NCI-H748 (cell line): ENCODE measurements around the gene PHACTR1.
"Not testable (repeated sequence)": the region's sequence is repeated elsewhere in the genome, so short reads cannot be mapped to it uniquely, and the experiment has no call there.

Experiments
- DNase-seq: peaks from one replicate; lab custom pipeline; 2025; ENCODE audit not compliant: unreplicated experiment; lab: John Stamatoyannopoulos, UW

The PHACTR1 gene

GRCh38 chr6:12716298-12716916, at the start of gene PHACTR1:
Gene PHACTR1 (plus strand): TSS chr6:12716767.
- peak; percentile 28 for DNase-seq

- DNase-seq, result no peak
Observed at GRCh38 chr6:12666886-12667285, 49.7 kb upstream of the PHACTR1 start.

GRCh38 chr6:12675931-12676330, 40.6 kb upstream of the PHACTR1 start:
- no peak for DNase-seq

- DNase-seq, result no peak
Observed at GRCh38 chr6:12679341-12679740, 37.2 kb upstream of the PHACTR1 start.

- no peak for DNase-seq
Observed at GRCh38 chr6:12693122-12693521, 23.4 kb upstream of the PHACTR1 start.

- DNase-seq, result no peak
Observed at GRCh38 chr6:12698298-12698697, 18.3 kb upstream of the PHACTR1 start.

GRCh38 chr6:12704946-12705345, 11.6 kb upstream of the PHACTR1 start:
- no peak for DNase-seq

GRCh38 chr6:12709116-12709515, 7.5 kb upstream of the PHACTR1 start:
- DNase-seq, result no peak

GRCh38 chr6:12709556-12710232, 6.9 kb upstream of the PHACTR1 start:
- no peak for DNase-seq

- DNase-seq, result no peak
Observed at GRCh38 chr6:12710921-12711320, 5.6 kb upstream of the PHACTR1 start.

GRCh38 chr6:12714022-12714421, 2.5 kb upstream of the PHACTR1 start:
- no peak for DNase-seq

- DNase-seq, result no peak
Observed at GRCh38 chr6:12715437-12715836, 1.1 kb upstream of the PHACTR1 start.

- peak; percentile 83 for DNase-seq
Observed at GRCh38 chr6:12717356-12717755, 789 bp downstream of the PHACTR1 start.

- DNase-seq, result peak; percentile 26
Observed at GRCh38 chr6:12718015-12718414, 1.4 kb downstream of the PHACTR1 start.

GRCh38 chr6:12719017-12719416, 2.5 kb downstream of the PHACTR1 start:
- no peak for DNase-seq

- DNase-seq, result no peak
Observed at GRCh38 chr6:12720310-12720709, 3.7 kb downstream of the PHACTR1 start.

GRCh38 chr6:12725263-12725662, 8.7 kb downstream of the PHACTR1 start:
- DNase-seq, result no peak

GRCh38 chr6:12729467-12729866, 12.9 kb downstream of the PHACTR1 start:
- DNase-seq, result no peak

- DNase-seq, result not testable (repeated sequence)
Observed at GRCh38 chr6:12730809-12731208, 14.2 kb downstream of the PHACTR1 start.

- DNase-seq, result no peak
Observed at GRCh38 chr6:12733876-12734275, 17.3 kb downstream of the PHACTR1 start.

- no peak for DNase-seq
Observed at GRCh38 chr6:12735786-12736185, 19.2 kb downstream of the PHACTR1 start.

GRCh38 chr6:12748411-12748810, 31.8 kb downstream of the PHACTR1 start:
- no peak for DNase-seq
